Lower leg skin (tissue), 3 donors: ENCODE data around the gene OTUD7B.

Source experiments
- CTCF ChIP-seq, 3 donors: fragments of 450-650 bp; IDR thresholded peaks; one replicate each; pipeline ENCODE4 v1.5.1; 2016; ENCODE audit warnings: antibody characterized with exemption in 3 of 3, mild to moderate bottlenecking in 3 of 3, moderate library complexity in 2 of 3
- POLR2A ChIP-seq, 2 donors: fragments of 450-650 bp; IDR thresholded peaks; one replicate each; pipeline ENCODE4 v1.6.1; 2016 to 2017; ENCODE audit warnings: antibody characterized with exemption in 2 of 2, mild to moderate bottlenecking in 1 of 2, moderate library complexity in 1 of 2

GRCh38 chr1:150006881-150007421 lies 3.6 kb downstream of the OTUD7B start:
- TF ChIP-seq CTCF (IDR thresholded peaks at IDR 0.05): no peak
- no peak for TF ChIP-seq POLR2A (IDR thresholded peaks at IDR 0.05)
